A549 (cell line): ENCODE results near the gene CCL17. TPM values are rescaled to one million over a fixed set of nuclear protein-coding genes. Genes with fewer than 3 reads are reported as not detected.

ENCODE experiments used
- ATAC-seq, 2 experiments: fragments of 200-7000 bp in 1 of 2; fragments of >200 bp in 1 of 2; cut with Nextera tagmentation in 1 of 2; cut with Tn5 transposase in 1 of 2; 3 replicates each; pipeline versions ENCODE4 v1.8.0 to v1.9.1; 2018 to 2020; ENCODE audit warnings: mild to moderate bottlenecking in 1 of 2, moderate library complexity in 1 of 2
- CTCF ChIA-PET: fragments of 300-600 bp; sonication (Branson Sonifier 250); formaldehyde crosslinking; extraction: SDS; loops from one replicate; lab custom pipeline; 2021; ENCODE audit warnings: antibody characterized with exemption, inconsistent platforms; lab: Yijun Ruan, JAX
- POLR2A ChIA-PET: fragments of 350-600 bp; formaldehyde crosslinking; extraction: SDS; loops from one replicate; lab custom pipeline; 2021; ENCODE audit warnings: antibody characterized with exemption, inconsistent platforms; lab: Yijun Ruan, JAX
- DNase-seq, 2 experiments: peaks; one replicate each; pipeline versions ENCODE4 v3.0.0 to v3.0.0-alpha.2; 2011 to 2016; ENCODE audit warnings: low read depth in 1 of 2, low spot score in 1 of 2
- FAIRE-seq: peaks from 2 replicates; lab custom pipeline; 2011; peaks lifted over from hg19 to GRCh38; lab: Jason Lieb, UNC
- H3K27ac ChIP-seq, 2 experiments: fragments of >200 bp; sonication (Bioruptor Twin); formaldehyde crosslinking; 3 replicates each; pipeline ENCODE4 v1.5.1; 2016 to 2017
- H3K4me1 ChIP-seq: fragments of >200 bp; sonication (Bioruptor Twin); formaldehyde crosslinking; 3 replicates; pipeline ENCODE4 v1.6.1; 2016
- H3K4me2 ChIP-seq: fragments of >200 bp; sonication (Bioruptor Twin); formaldehyde crosslinking; 3 replicates; pipeline ENCODE4 v1.6.1; 2016
- H3K4me3 ChIP-seq: fragments of >200 bp; sonication (Bioruptor Twin); formaldehyde crosslinking; 3 replicates; pipeline ENCODE4 v1.5.1; 2016
- H3K9me3 ChIP-seq: fragments of >200 bp; sonication (Bioruptor Twin); formaldehyde crosslinking; 3 replicates; pipeline ENCODE4 v1.6.1; 2016
- BHLHE40 ChIP-seq: IDR thresholded peaks from 2 replicates; pipeline ENCODE4 v1.6.1; 2012; ENCODE audit warnings: low read depth, low read length, inconsistent platforms
- CBX2 ChIP-seq: fragments of 200-600 bp; sonication (generic); IDR thresholded peaks from 2 replicates; pipeline ENCODE4 v1.6.1; 2016; ENCODE audit warnings: low read depth, mild to moderate bottlenecking, borderline replicate concordance
- CEBPB ChIP-seq, 2 experiments: fragments of >200 bp in 1 of 2; sonication (Bioruptor Twin) in 1 of 2; formaldehyde crosslinking in 1 of 2; IDR thresholded peaks; 2 replicates each; pipeline ENCODE4 v1.6.1; 2012 to 2016
- ELK1 ChIP-seq: fragments of 150-350 bp; IDR thresholded peaks from 2 replicates; pipeline ENCODE4 v1.6.1; 2014; ENCODE audit warnings: low read depth, mild to moderate bottlenecking, low read length
- EP300 ChIP-seq, 2 experiments: fragments of >200 bp; sonication (Bioruptor Twin); formaldehyde crosslinking; IDR thresholded peaks; 2 replicates in 1 of 2; 3 replicates in 1 of 2; pipeline ENCODE4 v1.6.1; 2016 to 2017
- ESRRA ChIP-seq: fragments of 150-350 bp; IDR thresholded peaks from 2 replicates; pipeline ENCODE4 v1.6.1; 2014; ENCODE audit warnings: mild to moderate bottlenecking, low read length, borderline replicate concordance
- FOSB ChIP-seq: fragments of 250-450 bp; sonication (Bioruptor Pico); IDR thresholded peaks from 2 replicates; pipeline ENCODE4 v1.5.0; 2020; ENCODE audit warnings: mild to moderate bottlenecking, moderate library complexity
- FOSL2 ChIP-seq, 2 experiments: fragments of 450-650 bp in 1 of 2; fragments of >200 bp in 1 of 2; sonication (Bioruptor Twin) in 1 of 2; formaldehyde crosslinking; IDR thresholded peaks; 2 replicates each; pipeline versions ENCODE4 v1.5.0 to v1.6.1; 2016 to 2020; ENCODE audit warnings: mild to moderate bottlenecking in 1 of 2, moderate library complexity in 1 of 2
- GATA3 ChIP-seq: IDR thresholded peaks from 2 replicates; pipeline ENCODE4 v1.6.1; 2012; ENCODE audit warnings: borderline replicate concordance
- HDAC2 ChIP-seq: fragments of 200-600 bp; sonication (generic); IDR thresholded peaks from 2 replicates; pipeline ENCODE4 v1.6.1; 2016
- HOXA7 ChIP-seq: fragments of 250-450 bp; sonication (Bioruptor Pico); IDR thresholded peaks from 2 replicates; pipeline ENCODE4 v1.5.0; 2020; ENCODE audit warnings: mild to moderate bottlenecking, moderate library complexity
- HOXB13 ChIP-seq: fragments of 250-450 bp; sonication (Bioruptor Pico); IDR thresholded peaks from 2 replicates; pipeline ENCODE4 v1.5.0; 2020; ENCODE audit warnings: low read depth, mild to moderate bottlenecking, moderate library complexity
- JUN ChIP-seq, 2 experiments: fragments of >200 bp; sonication (Bioruptor Twin); formaldehyde crosslinking; IDR thresholded peaks; 2 replicates in 1 of 2; 3 replicates in 1 of 2; pipeline ENCODE4 v1.6.1; 2016 to 2017
- JUNB ChIP-seq: fragments of >200 bp; sonication (Bioruptor Twin); formaldehyde crosslinking; IDR thresholded peaks from 2 replicates; pipeline ENCODE4 v1.6.1; 2016
- KDM1A ChIP-seq: fragments of 200-600 bp; sonication (generic); IDR thresholded peaks from 2 replicates; pipeline ENCODE4 v1.6.1; 2016; ENCODE audit warnings: low read depth, mild to moderate bottlenecking
- NFE2L2 ChIP-seq: fragments of 150-350 bp; conservative IDR thresholded peaks from 2 replicates; pipeline ENCODE4 v1.6.1; 2014; ENCODE audit warnings: low read length
- NR3C1 ChIP-seq: fragments of >200 bp; sonication (Bioruptor Twin); formaldehyde crosslinking; IDR thresholded peaks from 3 replicates; pipeline ENCODE4 v1.6.1; 2017
- PHF8 ChIP-seq: fragments of 200-600 bp; sonication (generic); IDR thresholded peaks from 2 replicates; pipeline ENCODE4 v1.6.1; 2016; ENCODE audit warnings: low read depth, mild to moderate bottlenecking, antibody characterized with exemption, moderate library complexity, borderline replicate concordance
- POLR2A ChIP-seq: IDR thresholded peaks from 2 replicates; pipeline ENCODE4 v1.6.1; 2012; ENCODE audit warnings: mild to moderate bottlenecking, low read length
- RFX5 ChIP-seq: fragments of 450-650 bp; IDR thresholded peaks from 2 replicates; pipeline ENCODE4 v1.7.1; 2014; ENCODE audit warnings: antibody characterized with exemption, mild to moderate bottlenecking, moderate library complexity
- SREBF2 ChIP-seq: fragments of 450-650 bp; IDR thresholded peaks from 2 replicates; pipeline ENCODE4 v1.6.1; 2014; ENCODE audit warnings: mild to moderate bottlenecking, moderate library complexity
- TFCP2L1 ChIP-seq: fragments of 250-450 bp; sonication (Bioruptor Pico); IDR thresholded peaks from 2 replicates; pipeline ENCODE4 v1.5.0; 2021; ENCODE audit warnings: mild to moderate bottlenecking
- TP53 ChIP-seq: fragments of 250-450 bp; sonication (Bioruptor Pico); IDR thresholded peaks from 2 replicates; pipeline ENCODE4 v1.5.0; 2021; ENCODE audit warnings: mild to moderate bottlenecking, moderate library complexity
- ZNF302 ChIP-seq: fragments of 250-450 bp; sonication (Bioruptor Pico); IDR thresholded peaks from 2 replicates; pipeline ENCODE4 v1.9.0; 2021; ENCODE audit warnings: inconsistent platforms, mild to moderate bottlenecking, moderate library complexity
- WGBS: methylation state at CpG from one replicate; pipeline ENCODE4 v1.1.6; 2017; ENCODE audit errors: missing lambda C conversion rate; 5-methylcytosine and 5-hydroxymethylcytosine counted together
- polyA plus RNA-seq, 4 experiments: library from polyadenylated mRNA; depleted of rRNA in 3 of 4; stranded (reverse); fragments of >200 nt; fragmentation: RNase III in 1 of 4; extraction: RNeasy Plus Mini Kit Qiagen cat#74134 plus additional on column Dnase treatment in 1 of 4; gene quantifications; 2 replicates in 3 of 4; 3 replicates in 1 of 4; pipeline ENCODE4 v1.2.3, GENCODE V29; 2011 to 2017
- TF ChIP-seq, protein P1 (sequence below): fragments of 200-600 bp; sonication (generic); IDR thresholded peaks from 2 replicates; pipeline ENCODE4 v1.6.1; 2016; ENCODE audit warnings: antibody characterized with exemption, mild to moderate bottlenecking, moderate library complexity
- TF ChIP-seq, protein P2 (sequence below): fragments of >200 bp; sonication (Bioruptor Twin); formaldehyde crosslinking; IDR thresholded peaks from 3 replicates; pipeline ENCODE4 v1.5.1; 2016

CCL17 gene
- polyA plus RNA-seq, 2 of the 4 experiments (the other 2 are of a cell fraction) = not detected

- TF ChIP-seq JUNB = peak; percentile 25; the same call in 1 of the 2 replicates
- no peak for TF ChIP-seq ELK1
- TF ChIP-seq JUN (IDR thresholded peaks at IDR 0.05) = peak in 1 of 2 experiments; percentile 39; a peak in 1 of 5 replicates
- no peak for TF ChIP-seq FOSB (CRISPR knock-in tag)
- no peak for TF ChIP-seq SREBF2
- no peak for TF ChIP-seq TFCP2L1 (CRISPR knock-in tag)
- TF ChIP-seq POLR2A = no peak
- TF ChIP-seq, protein P1, sequence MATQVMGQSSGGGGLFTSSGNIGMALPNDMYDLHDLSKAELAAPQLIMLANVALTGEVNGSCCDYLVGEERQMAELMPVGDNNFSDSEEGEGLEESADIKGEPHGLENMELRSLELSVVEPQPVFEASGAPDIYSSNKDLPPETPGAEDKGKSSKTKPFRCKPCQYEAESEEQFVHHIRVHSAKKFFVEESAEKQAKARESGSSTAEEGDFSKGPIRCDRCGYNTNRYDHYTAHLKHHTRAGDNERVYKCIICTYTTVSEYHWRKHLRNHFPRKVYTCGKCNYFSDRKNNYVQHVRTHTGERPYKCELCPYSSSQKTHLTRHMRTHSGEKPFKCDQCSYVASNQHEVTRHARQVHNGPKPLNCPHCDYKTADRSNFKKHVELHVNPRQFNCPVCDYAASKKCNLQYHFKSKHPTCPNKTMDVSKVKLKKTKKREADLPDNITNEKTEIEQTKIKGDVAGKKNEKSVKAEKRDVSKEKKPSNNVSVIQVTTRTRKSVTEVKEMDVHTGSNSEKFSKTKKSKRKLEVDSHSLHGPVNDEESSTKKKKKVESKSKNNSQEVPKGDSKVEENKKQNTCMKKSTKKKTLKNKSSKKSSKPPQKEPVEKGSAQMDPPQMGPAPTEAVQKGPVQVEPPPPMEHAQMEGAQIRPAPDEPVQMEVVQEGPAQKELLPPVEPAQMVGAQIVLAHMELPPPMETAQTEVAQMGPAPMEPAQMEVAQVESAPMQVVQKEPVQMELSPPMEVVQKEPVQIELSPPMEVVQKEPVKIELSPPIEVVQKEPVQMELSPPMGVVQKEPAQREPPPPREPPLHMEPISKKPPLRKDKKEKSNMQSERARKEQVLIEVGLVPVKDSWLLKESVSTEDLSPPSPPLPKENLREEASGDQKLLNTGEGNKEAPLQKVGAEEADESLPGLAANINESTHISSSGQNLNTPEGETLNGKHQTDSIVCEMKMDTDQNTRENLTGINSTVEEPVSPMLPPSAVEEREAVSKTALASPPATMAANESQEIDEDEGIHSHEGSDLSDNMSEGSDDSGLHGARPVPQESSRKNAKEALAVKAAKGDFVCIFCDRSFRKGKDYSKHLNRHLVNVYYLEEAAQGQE = no peak
- no peak for TF ChIP-seq FOSL2 (IDR thresholded peaks at IDR 0.05)
- peak; percentile 69 for TF ChIP-seq FOSL2 (CRISPR knock-in tag; IDR thresholded peaks at IDR 0.05)
- no peak for TF ChIP-seq NR3C1
- TF ChIP-seq BHLHE40 = peak; percentile 84
- 0 out of 4 replicates have a peak, but pooled peaks of 1 of the 2 experiments have one; percentile 27 for TF ChIP-seq CEBPB (IDR thresholded peaks at IDR 0.05)
- TF ChIP-seq, protein P2, sequence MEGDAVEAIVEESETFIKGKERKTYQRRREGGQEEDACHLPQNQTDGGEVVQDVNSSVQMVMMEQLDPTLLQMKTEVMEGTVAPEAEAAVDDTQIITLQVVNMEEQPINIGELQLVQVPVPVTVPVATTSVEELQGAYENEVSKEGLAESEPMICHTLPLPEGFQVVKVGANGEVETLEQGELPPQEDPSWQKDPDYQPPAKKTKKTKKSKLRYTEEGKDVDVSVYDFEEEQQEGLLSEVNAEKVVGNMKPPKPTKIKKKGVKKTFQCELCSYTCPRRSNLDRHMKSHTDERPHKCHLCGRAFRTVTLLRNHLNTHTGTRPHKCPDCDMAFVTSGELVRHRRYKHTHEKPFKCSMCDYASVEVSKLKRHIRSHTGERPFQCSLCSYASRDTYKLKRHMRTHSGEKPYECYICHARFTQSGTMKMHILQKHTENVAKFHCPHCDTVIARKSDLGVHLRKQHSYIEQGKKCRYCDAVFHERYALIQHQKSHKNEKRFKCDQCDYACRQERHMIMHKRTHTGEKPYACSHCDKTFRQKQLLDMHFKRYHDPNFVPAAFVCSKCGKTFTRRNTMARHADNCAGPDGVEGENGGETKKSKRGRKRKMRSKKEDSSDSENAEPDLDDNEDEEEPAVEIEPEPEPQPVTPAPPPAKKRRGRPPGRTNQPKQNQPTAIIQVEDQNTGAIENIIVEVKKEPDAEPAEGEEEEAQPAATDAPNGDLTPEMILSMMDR = no peak
- TF ChIP-seq GATA3 = no peak
- no peak for TF ChIP-seq HOXB13 (CRISPR knock-in tag)
- TF ChIP-seq CBX2 = no peak
- TF ChIP-seq EP300 (IDR thresholded peaks at IDR 0.05) = peak; percentile 32 to 42; a peak in 2 of 5 replicates
- TF ChIP-seq HDAC2 = no peak
- TF ChIP-seq HOXA7 = no peak
- no peak for TF ChIP-seq ESRRA
- no peak for TF ChIP-seq RFX5
- TF ChIP-seq TP53 (CRISPR knock-in tag) = no peak
- no peak for TF ChIP-seq NFE2L2
Observed at GRCh38 chr16:57379579-57379978, 25.0 kb upstream of the CCL17 start (continued).

DNA sequence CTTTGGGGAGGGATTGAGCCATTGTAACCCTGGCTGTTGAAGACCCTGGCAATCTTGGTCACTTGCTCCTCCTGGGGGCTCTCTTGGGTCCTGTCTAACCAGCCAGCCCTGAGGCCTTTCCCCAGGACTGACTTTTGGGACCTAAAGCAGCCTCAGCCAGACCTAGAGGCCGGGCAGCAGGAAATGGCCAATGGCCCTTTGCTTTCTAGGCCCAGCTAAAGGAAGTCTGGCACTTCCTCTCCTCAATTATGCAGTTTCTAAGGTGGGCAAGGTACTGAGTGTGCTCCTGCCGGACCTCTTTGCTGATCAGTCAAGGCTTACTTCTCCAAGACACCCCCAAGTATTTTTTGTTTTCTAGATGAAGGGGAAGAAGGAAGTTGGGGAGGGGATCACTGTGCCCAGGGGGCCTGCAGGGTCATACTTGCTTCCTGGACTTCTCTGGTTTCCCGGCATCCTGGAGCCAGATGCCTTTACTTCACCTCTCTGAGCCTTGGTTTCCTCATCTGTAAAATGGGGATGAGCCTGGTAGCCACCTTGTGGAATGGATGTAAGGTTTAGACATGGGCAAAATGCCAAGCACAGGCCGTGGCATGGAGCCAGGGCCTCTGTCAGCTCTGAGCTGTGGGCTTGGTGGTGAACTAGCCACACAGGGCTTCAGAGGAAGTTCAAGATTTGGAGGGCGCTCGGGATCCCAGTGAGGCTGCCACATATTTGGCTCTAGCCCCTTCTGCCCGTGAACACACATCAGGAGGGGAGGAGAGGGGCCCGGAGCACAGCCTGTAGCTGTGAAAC lies 23.7 kb upstream of the CCL17 start:
- H3K9me3 ChIP-seq = no peaks in the 10 kb centered on the region
- WGBS = 74% methylated on average over 8 of the region's 8 CpGs
- H3K4me1 ChIP-seq = peaks cover 58% of the 10 kb centered on the region
- H3K4me3 ChIP-seq = no peak overlapping the region
- H3K4me2 ChIP-seq = no peak overlapping the region
- FAIRE-seq (no peak), ATAC-seq (no peak), DNase-seq (peak in 1 of 2 experiments; percentile 37)
- TF ChIP-seq HDAC2 (0 out of 2 replicates have a peak, but pooled peaks have one; percentile 47), KDM1A (peak; percentile 51; the same call in 1 of the 2 replicates), CEBPB (IDR thresholded peaks at IDR 0.05) (no peak), ZNF302 (no peak), PHF8 (no peak)
- POLR2A ChIA-PET = interaction anchor here (0.6 to 1.1 kb wide), 2 partner anchors 11 to 14 kb away, joined by 3 read pairs; no protein-coding TSS in a partner anchor
- H3K27ac ChIP-seq = peak overlapping the region; percentile 69 to 83; a peak in 5 of 6 replicates
- CTCF ChIA-PET = interaction anchor here (0.6 to 4.2 kb wide), 7 partner anchors 9 to 686 kb away, joined by 3 to 43 read pairs (median 5); partner anchors contain the start of gene CX3CL1
